Fibroblast of mammary gland (primary cell): Measurements from ENCODE around the gene FAT1.

Source experiments
- DNase-seq: peaks from one replicate; pipeline ENCODE4 v3.0.0-alpha.2; 2010; ENCODE audit warnings: low read depth
- H3K4me3 ChIP-seq: 2 replicates; pipeline ENCODE4 v1.5.1; 2011; ENCODE audit warnings: low read depth, mild to moderate bottlenecking, low read length, moderate library complexity; ENCODE audit not compliant: control insufficient read depth
- CTCF ChIP-seq: conservative IDR thresholded peaks from 2 replicates; pipeline ENCODE4 v1.5.1; 2011; ENCODE audit warnings: low read depth, low read length, inconsistent platforms; ENCODE audit not compliant: control insufficient read depth, insufficient read depth

FAT1 gene

GRCh38 chr4:186707574-186707973 lies 16.1 kb downstream of the FAT1 start:
- no peak for TF ChIP-seq CTCF
- H3K4me3 ChIP-seq: no peak overlapping the region
- DNase-seq: no peak

GRCh38 chr4:186704057-186704456 lies 19.6 kb downstream of the FAT1 start:
- DNase-seq: no peak
- TF ChIP-seq CTCF: no peak
- no peak overlapping the region for H3K4me3 ChIP-seq

- no peak for DNase-seq
- no peak overlapping the region for H3K4me3 ChIP-seq
- TF ChIP-seq CTCF: no peak
Observed at GRCh38 chr4:186703510-186703909, 20.1 kb downstream of the FAT1 start.

- no peak for TF ChIP-seq CTCF
- no peak for DNase-seq
- H3K4me3 ChIP-seq: no peak overlapping the region
Observed at GRCh38 chr4:186702940-186703339, 20.7 kb downstream of the FAT1 start.

GRCh38 chr4:186702297-186702696 lies 21.4 kb downstream of the FAT1 start:
- H3K4me3 ChIP-seq: no peak overlapping the region
- no peak for DNase-seq
- TF ChIP-seq CTCF: no peak

- H3K4me3 ChIP-seq: no peak overlapping the region
- no peak for DNase-seq
- TF ChIP-seq CTCF: no peak
Observed at GRCh38 chr4:186701788-186702187, 21.9 kb downstream of the FAT1 start.

- H3K4me3 ChIP-seq: no peak overlapping the region
- peak; percentile 64 for DNase-seq
- no peak for TF ChIP-seq CTCF
Observed at GRCh38 chr4:186701273-186701672, 22.4 kb downstream of the FAT1 start.
